Keratinocyte (primary cell): ENCODE measurements around the gene MAD1L1.

Source experiments
- EZH2 ChIP-seq: IDR thresholded peaks from one replicate; pipeline ENCODE4 v1.6.1; 2012; ENCODE audit warnings: inconsistent platforms, mild to moderate bottlenecking, low read length, moderate library complexity
- TF ChIP-seq, protein P1 (sequence below), 3 experiments: IDR thresholded peaks in 1 of 3; conservative IDR thresholded peaks in 1 of 3; optimal IDR thresholded peaks in 1 of 3; 2 replicates in 2 of 3; 3 replicates in 1 of 3; pipeline versions ENCODE3 to v1.5.1; 2011; ENCODE audit warnings: low read length in 3 of 3, mild to moderate bottlenecking in 3 of 3, moderate library complexity in 2 of 3, control low read depth in 1 of 3, inconsistent platforms in 1 of 3; ENCODE audit not compliant: insufficient read depth in 2 of 3; ENCODE audit errors: extremely low read depth in 1 of 3

- TF ChIP-seq, protein P1, sequence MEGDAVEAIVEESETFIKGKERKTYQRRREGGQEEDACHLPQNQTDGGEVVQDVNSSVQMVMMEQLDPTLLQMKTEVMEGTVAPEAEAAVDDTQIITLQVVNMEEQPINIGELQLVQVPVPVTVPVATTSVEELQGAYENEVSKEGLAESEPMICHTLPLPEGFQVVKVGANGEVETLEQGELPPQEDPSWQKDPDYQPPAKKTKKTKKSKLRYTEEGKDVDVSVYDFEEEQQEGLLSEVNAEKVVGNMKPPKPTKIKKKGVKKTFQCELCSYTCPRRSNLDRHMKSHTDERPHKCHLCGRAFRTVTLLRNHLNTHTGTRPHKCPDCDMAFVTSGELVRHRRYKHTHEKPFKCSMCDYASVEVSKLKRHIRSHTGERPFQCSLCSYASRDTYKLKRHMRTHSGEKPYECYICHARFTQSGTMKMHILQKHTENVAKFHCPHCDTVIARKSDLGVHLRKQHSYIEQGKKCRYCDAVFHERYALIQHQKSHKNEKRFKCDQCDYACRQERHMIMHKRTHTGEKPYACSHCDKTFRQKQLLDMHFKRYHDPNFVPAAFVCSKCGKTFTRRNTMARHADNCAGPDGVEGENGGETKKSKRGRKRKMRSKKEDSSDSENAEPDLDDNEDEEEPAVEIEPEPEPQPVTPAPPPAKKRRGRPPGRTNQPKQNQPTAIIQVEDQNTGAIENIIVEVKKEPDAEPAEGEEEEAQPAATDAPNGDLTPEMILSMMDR (optimal IDR thresholded peaks at IDR 0.05 in 1 of 3, IDR thresholded peaks at IDR 0.05 in 1 of 3, conservative IDR thresholded peaks at IDR 0.05 in 1 of 3; ENCODE audit: extremely low read depth in 1 of 3, insufficient read depth in 2 of 3, low read length in 3 of 3): no peak
- no peak for TF ChIP-seq EZH2
Observed at GRCh38 chr7:1914321-1914720, 318.4 kb downstream of the MAD1L1 start.
